Memory B cell (primary cell): ENCODE data around the gene NLGN4X.

Experiments used
- ATAC-seq: fragments of 150-1000 bp; cut with Tn5 transposase; 2 replicates; pipeline ENCODE4 v1.10.0; 2021; ENCODE audit warnings: low read depth, mild to moderate bottlenecking, moderate library complexity
- DNase-seq, 2 donors: peaks; one replicate each; pipeline ENCODE4 v3.0.0; 2022; ENCODE audit warnings: low spot score in 2 of 2
- H3K27ac Mint-ChIP-seq: one replicate; pipeline ENCODE4 v1.8.0; 2022; ENCODE audit warnings: mild to moderate bottlenecking, moderate library complexity, mixed read lengths
- H3K27me3 Mint-ChIP-seq: one replicate; pipeline ENCODE4 v1.8.0; 2022; ENCODE audit warnings: mixed read lengths
- H3K36me3 Mint-ChIP-seq: one replicate; pipeline ENCODE4 v1.8.0; 2022; ENCODE audit warnings: mild to moderate bottlenecking, mixed read lengths
- H3K4me1 Mint-ChIP-seq: one replicate; pipeline ENCODE4 v1.8.0; 2022; ENCODE audit warnings: mixed read lengths
- H3K4me3 Mint-ChIP-seq: one replicate; pipeline ENCODE4 v1.8.0; 2022; ENCODE audit warnings: mild to moderate bottlenecking, moderate library complexity, mixed read lengths
- H3K9me3 Mint-ChIP-seq: one replicate; pipeline ENCODE4 v1.8.0; 2022; ENCODE audit warnings: mixed read lengths

NLGN4X gene

DNA sequence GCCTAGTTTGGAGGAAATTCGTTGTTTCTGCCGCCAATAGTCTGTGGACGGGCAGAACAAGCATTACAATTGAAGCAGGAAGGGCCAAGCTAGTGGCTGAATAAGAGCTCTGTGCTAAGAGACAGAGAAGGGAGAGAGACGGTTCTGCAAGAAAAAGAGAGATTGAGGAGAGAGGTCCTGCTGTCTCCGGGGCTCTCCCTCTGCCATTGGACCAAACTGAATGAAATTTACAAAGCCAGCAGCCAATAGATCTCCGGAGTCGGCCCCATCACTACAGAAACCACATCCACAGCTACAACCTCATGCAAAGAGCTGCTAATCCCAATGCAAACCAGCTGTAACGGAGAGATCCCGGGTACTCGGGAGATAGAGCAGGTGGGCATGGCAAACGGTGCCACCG is at the start of gene NLGN4X:
NLGN4X (minus strand) TSS at position 148 of the 400 bp plus-strand sequence. CDS start 77,401 bp downstream, outside the sequence.
- Mint-ChIP-seq H3K36me3 (no peaks in the 10 kb centered on the region), H3K9me3 (no peaks in the 10 kb centered on the region), H3K27ac (no peak within 1 kb of the TSS), H3K27me3 (peaks cover 10% of the 10 kb centered on the region), H3K4me1 (peaks cover 8% of the 10 kb centered on the region), H3K4me3 (peak within 1 kb of the TSS; percentile 32)
- DNase-seq (no peak), ATAC-seq (no peak)

DNA sequence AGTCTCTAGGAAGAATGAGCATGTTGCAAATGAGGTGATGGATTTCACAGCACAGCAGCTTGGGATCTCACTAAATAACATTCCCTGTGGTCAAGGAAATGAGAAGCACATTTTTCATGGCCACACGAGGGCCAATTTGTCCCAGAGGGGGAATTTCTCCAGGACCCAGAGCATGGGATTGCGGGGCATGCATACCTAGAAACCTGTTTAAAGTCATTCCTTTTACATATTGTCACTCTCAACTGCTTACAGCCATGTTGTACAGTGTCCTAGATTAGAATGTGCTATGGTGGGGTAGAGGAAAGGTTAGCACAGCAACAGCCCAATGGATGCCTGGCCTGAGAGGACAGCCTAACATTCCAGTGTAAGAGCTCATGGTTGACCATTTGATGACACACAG is 37.4 kb upstream of the NLGN4X start:
- DNase-seq (no peak), ATAC-seq (no peak)
- Mint-ChIP-seq H3K36me3 (no peaks in the 10 kb centered on the region), H3K9me3 (no peaks in the 10 kb centered on the region), H3K4me3 (no peak overlapping the region), H3K27me3 (no peaks in the 10 kb centered on the region), H3K4me1 (no peaks in the 10 kb centered on the region), H3K27ac (no peak overlapping the region)

DNA sequence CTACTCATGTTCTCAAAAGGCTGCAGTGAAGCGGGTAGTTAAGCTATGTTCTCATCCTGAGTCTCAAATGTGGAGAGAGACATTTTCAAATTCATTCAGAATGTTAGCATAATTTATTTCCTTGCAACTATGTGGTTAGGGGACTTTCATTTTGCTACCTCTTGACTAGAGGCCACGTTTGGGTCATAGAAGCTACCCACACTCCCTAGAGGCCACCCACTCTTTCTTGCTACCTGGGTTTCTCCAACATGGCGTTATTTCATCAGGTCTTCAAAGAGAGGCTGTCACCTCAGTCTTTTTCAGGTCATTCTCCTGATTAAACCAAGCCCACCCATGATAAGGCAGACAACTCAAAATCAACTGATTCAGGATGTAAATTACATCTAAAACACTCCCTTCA is 34.3 kb upstream of the NLGN4X start:
- no peaks in the 10 kb centered on the region for H3K36me3 Mint-ChIP-seq
- no peaks in the 10 kb centered on the region for H3K27me3 Mint-ChIP-seq
- ATAC-seq (no peak), DNase-seq (no peak)
- no peak overlapping the region for H3K27ac Mint-ChIP-seq
- no peaks in the 10 kb centered on the region for H3K4me1 Mint-ChIP-seq
- H3K4me3 Mint-ChIP-seq: no peak overlapping the region
- peaks cover 2% of the 10 kb centered on the region for H3K9me3 Mint-ChIP-seq

DNA sequence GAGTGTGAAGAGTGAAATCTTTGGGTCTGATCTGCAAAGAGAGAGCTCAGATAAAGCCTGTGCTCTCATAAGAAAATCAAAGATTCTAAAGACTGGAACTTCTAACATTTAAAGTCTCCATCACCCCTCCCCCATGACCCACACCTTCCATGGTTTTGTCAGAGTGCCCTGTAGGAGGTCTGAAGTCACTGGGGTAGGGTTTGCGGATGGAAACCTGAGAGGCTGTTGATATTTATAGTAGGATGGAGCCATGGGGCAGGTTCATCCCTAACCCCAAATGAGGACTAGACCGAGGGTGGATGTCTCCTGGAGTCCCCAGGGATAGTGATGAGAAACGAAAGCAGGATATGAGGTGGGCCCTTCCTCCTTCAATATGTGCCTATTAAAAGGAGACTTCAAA is 28.4 kb upstream of the NLGN4X start:
- DNase-seq (no peak), ATAC-seq (no peak)
- no peaks in the 10 kb centered on the region for H3K27me3 Mint-ChIP-seq
- peaks cover 2% of the 10 kb centered on the region for H3K9me3 Mint-ChIP-seq
- no peaks in the 10 kb centered on the region for H3K36me3 Mint-ChIP-seq
- H3K27ac Mint-ChIP-seq: no peak overlapping the region
- H3K4me1 Mint-ChIP-seq: no peaks in the 10 kb centered on the region
- no peak overlapping the region for H3K4me3 Mint-ChIP-seq

GRCh38 chrX:6244666-6245065 is 16.0 kb upstream of the NLGN4X start:
- H3K27ac Mint-ChIP-seq: no peak overlapping the region
- H3K27me3 Mint-ChIP-seq: no peaks in the 10 kb centered on the region
- H3K9me3 Mint-ChIP-seq: no peaks in the 10 kb centered on the region
- DNase-seq: no peak
- H3K36me3 Mint-ChIP-seq: no peaks in the 10 kb centered on the region
- H3K4me1 Mint-ChIP-seq: no peaks in the 10 kb centered on the region
- H3K4me3 Mint-ChIP-seq: no peak overlapping the region
- no peak for ATAC-seq

GRCh38 chrX:6238576-6238975 is 9.9 kb upstream of the NLGN4X start:
- Mint-ChIP-seq H3K4me3 (no peak overlapping the region), H3K27me3 (no peaks in the 10 kb centered on the region), H3K27ac (no peak overlapping the region), H3K36me3 (no peaks in the 10 kb centered on the region), H3K4me1 (no peaks in the 10 kb centered on the region), H3K9me3 (no peaks in the 10 kb centered on the region)
- no peak for DNase-seq
- no peak for ATAC-seq

GRCh38 chrX:6227935-6228334 is 732 bp downstream of the NLGN4X start:
- Mint-ChIP-seq H3K4me3 (peak overlapping the region; percentile 32), H3K27ac (no peak overlapping the region), H3K36me3 (no peaks in the 10 kb centered on the region), H3K27me3 (peaks cover 10% of the 10 kb centered on the region), H3K4me1 (peaks cover 8% of the 10 kb centered on the region), H3K9me3 (no peaks in the 10 kb centered on the region)
- DNase-seq (no peak), ATAC-seq (no peak)

DNA sequence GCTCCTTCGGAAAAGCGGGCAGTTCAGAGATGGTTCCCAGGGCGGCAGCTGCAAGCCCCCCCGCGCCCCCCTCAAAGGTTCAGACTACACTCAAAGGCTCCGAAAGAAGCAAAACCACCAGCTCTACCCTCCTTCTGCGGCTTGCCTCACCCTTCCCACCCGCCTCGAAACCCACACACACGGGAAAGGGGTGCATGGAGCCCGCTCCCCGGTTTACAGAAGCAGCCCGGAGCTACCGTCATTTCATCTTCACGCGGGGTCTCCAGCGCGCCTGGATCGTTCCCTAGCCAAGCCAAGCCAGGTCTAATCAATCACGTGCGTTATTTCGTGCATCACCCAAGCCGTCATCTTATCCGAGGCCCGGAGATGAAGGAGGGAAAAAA is 1.2 kb downstream of the NLGN4X start:
- no peak for ATAC-seq
- peaks cover 8% of the 10 kb centered on the region for H3K4me1 Mint-ChIP-seq
- H3K9me3 Mint-ChIP-seq: no peaks in the 10 kb centered on the region
- no peak overlapping the region for H3K27ac Mint-ChIP-seq
- peak overlapping the region; percentile 78 for H3K4me3 Mint-ChIP-seq
- H3K36me3 Mint-ChIP-seq: no peaks in the 10 kb centered on the region
- no peak for DNase-seq
- H3K27me3 Mint-ChIP-seq: peaks cover 10% of the 10 kb centered on the region

GRCh38 chrX:6226596-6227452 is 1.8 kb downstream of the NLGN4X start:
- Mint-ChIP-seq H3K27me3 (peaks cover 10% of the 10 kb centered on the region), H3K27ac (no peak overlapping the region), H3K9me3 (no peaks in the 10 kb centered on the region), H3K36me3 (no peaks in the 10 kb centered on the region), H3K4me1 (peaks cover 8% of the 10 kb centered on the region), H3K4me3 (peak overlapping the region; percentile 78)
- ATAC-seq (no peak), DNase-seq (no peak)

- Mint-ChIP-seq H3K4me1 (peaks cover 8% of the 10 kb centered on the region), H3K9me3 (no peaks in the 10 kb centered on the region), H3K27me3 (peaks cover 9% of the 10 kb centered on the region), H3K36me3 (no peaks in the 10 kb centered on the region), H3K27ac (no peak overlapping the region), H3K4me3 (peak overlapping the region; percentile 82)
- no peak for DNase-seq
- ATAC-seq: no peak
Observed at GRCh38 chrX:6225911-6226595, 2.6 kb downstream of the NLGN4X start.

DNA sequence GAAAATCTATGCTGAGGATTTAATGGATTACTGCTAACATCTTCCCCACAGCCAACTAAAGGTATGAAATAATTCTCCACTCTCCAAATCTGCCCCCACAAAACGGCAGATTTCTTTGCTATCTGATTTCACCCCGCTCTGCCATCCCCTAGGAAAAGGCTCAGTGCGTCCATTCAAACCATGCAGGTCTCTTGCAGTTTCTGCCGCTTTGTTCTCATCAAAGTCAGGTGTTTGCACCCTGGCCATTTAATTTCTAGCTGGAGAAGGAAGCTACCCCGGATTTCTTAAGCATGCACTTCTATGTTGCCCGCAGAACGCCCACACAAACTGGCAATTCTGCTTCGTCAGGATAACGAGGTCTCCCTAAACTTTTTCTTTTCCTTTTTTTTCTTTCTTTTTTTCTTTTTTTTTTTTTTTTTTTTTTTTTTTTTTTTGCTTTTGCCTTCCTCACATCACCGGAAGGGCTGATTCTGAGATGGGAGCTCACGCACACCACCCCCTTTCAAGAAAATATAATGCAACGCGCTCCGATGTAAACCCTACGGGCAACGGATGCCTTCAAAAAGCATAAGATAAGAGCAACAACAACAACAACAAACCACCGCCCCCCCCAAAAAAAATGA is 3.3 kb downstream of the NLGN4X start:
- peaks cover 8% of the 10 kb centered on the region for H3K27me3 Mint-ChIP-seq
- peaks cover 8% of the 10 kb centered on the region for H3K4me1 Mint-ChIP-seq
- no peak overlapping the region for H3K27ac Mint-ChIP-seq
- ATAC-seq (no peak), DNase-seq (no peak)
- H3K9me3 Mint-ChIP-seq: no peaks in the 10 kb centered on the region
- peak overlapping the region; percentile 82 for H3K4me3 Mint-ChIP-seq
- no peaks in the 10 kb centered on the region for H3K36me3 Mint-ChIP-seq

DNA sequence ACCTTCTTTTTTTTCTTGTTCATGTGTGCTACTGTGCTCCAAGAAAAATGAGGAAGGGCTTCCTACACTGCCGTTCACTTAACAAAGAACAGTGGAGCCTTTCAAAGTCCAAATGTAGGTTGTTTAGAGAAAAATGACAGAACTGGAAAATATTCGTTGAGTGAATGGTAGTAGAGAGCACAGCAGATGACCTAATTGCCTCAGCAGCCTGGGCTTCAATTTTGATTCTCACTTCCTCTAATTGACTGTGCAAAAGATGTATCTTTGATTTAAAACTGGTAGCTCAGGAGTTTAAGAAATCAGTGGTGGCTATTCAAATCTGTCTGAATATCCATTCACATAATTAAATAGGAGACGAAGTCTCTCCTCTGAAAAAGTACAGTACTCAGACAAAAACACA is 5.2 kb downstream of the NLGN4X start:
- H3K9me3 Mint-ChIP-seq: peaks cover 4% of the 10 kb centered on the region
- H3K27ac Mint-ChIP-seq: no peak overlapping the region
- ATAC-seq: peak; percentile 44
- peaks cover 10% of the 10 kb centered on the region for H3K27me3 Mint-ChIP-seq
- no peak overlapping the region for H3K4me3 Mint-ChIP-seq
- no peaks in the 10 kb centered on the region for H3K36me3 Mint-ChIP-seq
- no peak for DNase-seq
- peaks cover 5% of the 10 kb centered on the region for H3K4me1 Mint-ChIP-seq

DNA sequence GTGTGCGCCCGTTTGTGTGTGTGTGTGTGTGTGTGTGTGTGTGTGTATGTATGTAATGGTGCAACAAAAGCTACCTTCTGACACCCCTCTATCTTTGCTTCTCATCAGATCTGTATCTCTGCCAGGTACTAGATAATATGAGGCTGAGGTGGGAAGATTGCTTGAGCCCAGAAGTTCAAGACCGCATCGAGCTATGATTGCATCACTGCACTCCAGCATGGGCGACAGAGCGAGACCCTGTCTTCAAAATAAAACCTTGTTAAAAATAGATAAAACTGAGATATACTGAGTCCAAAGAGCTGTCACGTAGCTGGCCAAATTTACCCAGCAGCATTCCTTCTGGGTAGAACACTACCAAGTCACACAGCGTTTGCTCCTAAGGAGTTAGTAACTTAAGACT is 18.4 kb downstream of the NLGN4X start:
- H3K36me3 Mint-ChIP-seq: no peaks in the 10 kb centered on the region
- H3K9me3 Mint-ChIP-seq: no peaks in the 10 kb centered on the region
- no peaks in the 10 kb centered on the region for H3K27me3 Mint-ChIP-seq
- no peak overlapping the region for H3K4me3 Mint-ChIP-seq
- H3K27ac Mint-ChIP-seq: no peak overlapping the region
- no peak for DNase-seq
- peaks cover 4% of the 10 kb centered on the region for H3K4me1 Mint-ChIP-seq
- no peak for ATAC-seq

- Mint-ChIP-seq H3K9me3 (no peaks in the 10 kb centered on the region), H3K36me3 (no peaks in the 10 kb centered on the region)
Observed at GRCh38 chrX:6203462-6204215, 25.0 kb downstream of the NLGN4X start.

More at GRCh38 chrX:6203462-6204215, 25.0 kb downstream of the NLGN4X start:
- H3K4me3 Mint-ChIP-seq: no peak overlapping the region
- ATAC-seq: no peak
- no peak for DNase-seq
- no peaks in the 10 kb centered on the region for H3K4me1 Mint-ChIP-seq
- no peak overlapping the region for H3K27ac Mint-ChIP-seq
- H3K27me3 Mint-ChIP-seq: peaks cover 1% of the 10 kb centered on the region
